HG02610 (cell line): ENCODE data around the gene AK3.
"Not testable (repeated sequence)": the region's sequence is repeated elsewhere in the genome, so short reads cannot be mapped to it uniquely, and the experiment has no call there.

Source experiments
- ATAC-seq: cut with Tn5 transposase; IDR thresholded peaks from one replicate; pipeline ENCODE4 v1.9.1; 2021; ENCODE audit warnings: mild to moderate bottlenecking, moderate library complexity; ENCODE audit not compliant: unreplicated experiment

Gene AK3

GRCh38 chr9:4740638-4741364, at the start of gene AK3:
AK3 (minus strand) TSS chr9:4741202; CDS start chr9:4741087, 115 bp downstream.
- peak; percentile 90 for ATAC-seq

GRCh38 chr9:4788703-4789102, 47.7 kb upstream of the AK3 start:
- no peak for ATAC-seq

- no peak for ATAC-seq
Measured at GRCh38 chr9:4787876-4788275, 46.9 kb upstream of the AK3 start.

GRCh38 chr9:4786599-4786998, 45.6 kb upstream of the AK3 start:
- ATAC-seq = no peak

GRCh38 chr9:4784403-4784802, 43.4 kb upstream of the AK3 start:
- no peak for ATAC-seq

- not testable (repeated sequence) for ATAC-seq
Measured at GRCh38 chr9:4783191-4783590, 42.2 kb upstream of the AK3 start.

- ATAC-seq = no peak
Measured at GRCh38 chr9:4781408-4781807, 40.4 kb upstream of the AK3 start.

- no peak for ATAC-seq
Measured at GRCh38 chr9:4780651-4781050, 39.6 kb upstream of the AK3 start.

- ATAC-seq = not testable (repeated sequence)
Measured at GRCh38 chr9:4774958-4775357, 34.0 kb upstream of the AK3 start.

GRCh38 chr9:4774209-4774608, 33.2 kb upstream of the AK3 start:
- no peak for ATAC-seq

- no peak for ATAC-seq
Measured at GRCh38 chr9:4771788-4772187, 30.8 kb upstream of the AK3 start.

GRCh38 chr9:4769321-4770080, 28.5 kb upstream of the AK3 start:
- peak; percentile 60 for ATAC-seq

GRCh38 chr9:4768681-4769080, 27.7 kb upstream of the AK3 start:
- ATAC-seq = no peak

- ATAC-seq = no peak
Measured at GRCh38 chr9:4764033-4764432, 23.0 kb upstream of the AK3 start.

GRCh38 chr9:4762886-4763541, 22.0 kb upstream of the AK3 start:
- ATAC-seq = peak; percentile 16

- ATAC-seq = peak; percentile 72
Measured at GRCh38 chr9:4762108-4762885, 21.3 kb upstream of the AK3 start.

GRCh38 chr9:4760122-4760521, 19.1 kb upstream of the AK3 start:
- no peak for ATAC-seq

- no peak for ATAC-seq
Measured at GRCh38 chr9:4756420-4756819, 15.4 kb upstream of the AK3 start.

- peak; percentile 51 for ATAC-seq
Measured at GRCh38 chr9:4755026-4755609, 14.1 kb upstream of the AK3 start.

- not testable (repeated sequence) for ATAC-seq
Measured at GRCh38 chr9:4754530-4754929, 13.5 kb upstream of the AK3 start.
